ENCODE data around the gene CYTH1. TPM values are rescaled to one million over a fixed set of nuclear protein-coding genes. Genes with fewer than 3 reads are reported as not detected.

The CYTH1 gene
- total RNA-seq, 2 donors from 2014 or later: 23.1 to 27.4 TPM

DNA sequence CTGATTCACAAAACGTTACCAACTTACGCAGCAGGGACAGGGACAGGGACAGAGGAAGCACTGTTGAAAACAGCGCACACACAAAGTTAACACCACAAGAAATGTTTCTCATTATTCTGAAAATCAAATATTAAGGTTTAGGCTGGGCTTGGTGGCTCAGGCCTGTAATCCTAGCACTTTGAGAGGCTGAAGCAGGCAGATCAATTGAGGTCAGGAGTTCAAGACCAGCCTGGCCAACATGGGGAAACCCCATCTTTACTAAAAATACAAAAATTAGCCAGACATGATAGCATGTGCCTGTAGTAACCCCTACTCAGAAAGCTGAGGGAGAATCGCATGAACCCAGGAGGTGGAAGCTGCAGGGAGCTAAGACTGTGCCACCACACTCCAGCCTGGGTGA is 4.2 kb downstream of the CYTH1 start:
- TF ChIP-seq, protein P1, sequence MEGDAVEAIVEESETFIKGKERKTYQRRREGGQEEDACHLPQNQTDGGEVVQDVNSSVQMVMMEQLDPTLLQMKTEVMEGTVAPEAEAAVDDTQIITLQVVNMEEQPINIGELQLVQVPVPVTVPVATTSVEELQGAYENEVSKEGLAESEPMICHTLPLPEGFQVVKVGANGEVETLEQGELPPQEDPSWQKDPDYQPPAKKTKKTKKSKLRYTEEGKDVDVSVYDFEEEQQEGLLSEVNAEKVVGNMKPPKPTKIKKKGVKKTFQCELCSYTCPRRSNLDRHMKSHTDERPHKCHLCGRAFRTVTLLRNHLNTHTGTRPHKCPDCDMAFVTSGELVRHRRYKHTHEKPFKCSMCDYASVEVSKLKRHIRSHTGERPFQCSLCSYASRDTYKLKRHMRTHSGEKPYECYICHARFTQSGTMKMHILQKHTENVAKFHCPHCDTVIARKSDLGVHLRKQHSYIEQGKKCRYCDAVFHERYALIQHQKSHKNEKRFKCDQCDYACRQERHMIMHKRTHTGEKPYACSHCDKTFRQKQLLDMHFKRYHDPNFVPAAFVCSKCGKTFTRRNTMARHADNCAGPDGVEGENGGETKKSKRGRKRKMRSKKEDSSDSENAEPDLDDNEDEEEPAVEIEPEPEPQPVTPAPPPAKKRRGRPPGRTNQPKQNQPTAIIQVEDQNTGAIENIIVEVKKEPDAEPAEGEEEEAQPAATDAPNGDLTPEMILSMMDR (conservative IDR thresholded peaks at IDR 0.05): no peak
- Mint-ChIP-seq H3K27me3 (ENCODE audit: insufficient read depth) (no peaks in the 10 kb centered on the region), H3K4me1 (peaks cover 13% of the 10 kb centered on the region), H3K9me3 (no peaks in the 10 kb centered on the region), H3K27ac (no peak overlapping the region), H3K36me3 (ENCODE audit: low read depth) (no peaks in the 10 kb centered on the region), H3K4me3 (no peak overlapping the region)
- WGBS, 2 experiments (ENCODE audit: insufficient coverage in 1 of 2, insufficient read length in 1 of 2): 96% methylated on average over 4 of the region's 4 CpGs; no CpG with 5 or more reads in 1 of the 2 experiments
- Histone ChIP-seq H3K27me3 (ENCODE audit: control insufficient read depth, insufficient read depth, low read length, poor library complexity, severe bottlenecking) (no peaks in the 10 kb centered on the region), H3K9me3 (ENCODE audit: control insufficient read depth, low read length) (no peaks in the 10 kb centered on the region), H3K4me3 (ENCODE audit: low read length) (no peak overlapping the region), H3K27ac (ENCODE audit: low read depth, low read length) (no peak overlapping the region), H3K4me1 (ENCODE audit: control insufficient read depth, insufficient read depth, low read length) (no peaks in the 10 kb centered on the region), H3K36me3 (ENCODE audit: control insufficient read depth, insufficient read depth, low read length) (no peaks in the 10 kb centered on the region), H3K9ac (ENCODE audit: extremely low read depth, low read length, poor library complexity, severe bottlenecking) (no peak overlapping the region)
- DNase-seq: no peak

DNA sequence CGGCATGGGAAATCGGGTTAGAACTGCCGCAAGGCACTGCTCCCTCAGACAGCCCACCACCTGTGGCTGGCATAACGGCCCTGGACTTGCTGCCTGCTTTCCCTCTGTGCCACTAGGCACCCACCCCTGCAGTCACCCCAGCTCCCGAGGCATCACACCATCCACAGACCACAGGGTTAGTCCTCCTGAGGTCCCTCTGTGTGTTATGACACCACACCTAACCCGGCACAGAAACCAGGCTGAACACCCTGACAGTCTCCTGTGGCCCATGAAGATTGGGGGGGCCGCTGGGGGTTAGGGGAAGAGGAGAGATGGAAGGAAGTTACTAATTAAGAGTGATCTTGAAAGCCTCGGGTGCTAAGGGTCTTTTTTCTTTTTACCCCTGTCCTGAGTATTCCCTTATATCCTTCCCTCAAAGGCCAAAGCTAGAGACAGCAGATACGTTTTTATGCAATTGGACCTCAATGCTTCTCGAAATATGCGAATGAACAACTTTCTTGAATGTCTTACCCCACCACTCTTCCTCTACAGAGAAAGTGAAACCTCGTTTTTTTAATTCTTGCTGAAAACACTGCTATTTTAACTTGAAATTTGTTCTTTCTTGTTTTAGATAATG is 7.0 kb downstream of the CYTH1 start:
- H3K27ac ChIP-seq (ENCODE audit: low read depth, low read length): no peak overlapping the region
- no peaks in the 10 kb centered on the region for H3K36me3 Mint-ChIP-seq (ENCODE audit: low read depth)
- no peaks in the 10 kb centered on the region for H3K27me3 Mint-ChIP-seq (ENCODE audit: insufficient read depth)
- no peak overlapping the region for H3K4me3 Mint-ChIP-seq
- no peaks in the 10 kb centered on the region for H3K9me3 ChIP-seq (ENCODE audit: control insufficient read depth, low read length)
- 89 to 90% methylated on average over 8 to 12 of the region's 12 CpGs for WGBS, 2 experiments (ENCODE audit: insufficient coverage in 1 of 2, insufficient read length in 1 of 2)
- no peak overlapping the region for H3K27ac Mint-ChIP-seq
- H3K27me3 ChIP-seq (ENCODE audit: control insufficient read depth, insufficient read depth, low read length, poor library complexity, severe bottlenecking): no peaks in the 10 kb centered on the region
- H3K4me1 ChIP-seq (ENCODE audit: control insufficient read depth, insufficient read depth, low read length): no peaks in the 10 kb centered on the region
- no peak overlapping the region for H3K4me3 ChIP-seq (ENCODE audit: low read length)
- H3K4me1 Mint-ChIP-seq: peaks cover 6% of the 10 kb centered on the region
- H3K9me3 Mint-ChIP-seq: no peaks in the 10 kb centered on the region
- TF ChIP-seq, protein P1 (conservative IDR thresholded peaks at IDR 0.05): no peak
- H3K36me3 ChIP-seq (ENCODE audit: control insufficient read depth, insufficient read depth, low read length): no peaks in the 10 kb centered on the region
- H3K9ac ChIP-seq (ENCODE audit: extremely low read depth, low read length, poor library complexity, severe bottlenecking): no peak overlapping the region
- DNase-seq: peak; percentile 57

DNA sequence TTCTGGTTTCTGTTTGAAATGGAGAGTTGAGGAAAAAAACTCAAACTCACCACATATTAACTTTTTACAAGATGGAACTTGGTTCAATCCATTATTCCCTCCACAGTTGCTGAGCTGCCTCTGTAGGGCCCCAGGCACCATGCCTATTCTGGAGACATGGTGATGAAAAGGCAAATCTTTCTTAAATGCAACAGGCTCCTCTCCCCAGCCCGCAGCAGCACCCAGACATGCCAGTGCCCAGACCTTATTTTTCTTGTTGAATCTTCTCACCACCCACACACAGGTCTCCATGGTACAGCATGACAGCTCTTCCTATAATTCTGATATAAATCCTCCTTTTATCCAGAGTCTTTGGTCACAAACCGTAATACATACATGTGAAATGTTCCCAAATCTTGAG is 7.6 kb downstream of the CYTH1 start:
- 90 to 91% methylated on average over 2 of the region's 2 CpGs for WGBS, 2 experiments (ENCODE audit: insufficient coverage in 1 of 2, insufficient read length in 1 of 2)
- Mint-ChIP-seq H3K27ac (no peak overlapping the region), H3K4me1 (peaks cover 1% of the 10 kb centered on the region), H3K36me3 (ENCODE audit: low read depth) (no peaks in the 10 kb centered on the region), H3K9me3 (no peaks in the 10 kb centered on the region), H3K4me3 (no peak overlapping the region), H3K27me3 (ENCODE audit: insufficient read depth) (no peaks in the 10 kb centered on the region)
- no peaks in the 10 kb centered on the region for H3K27me3 ChIP-seq (ENCODE audit: control insufficient read depth, insufficient read depth, low read length, poor library complexity, severe bottlenecking)
- no peak overlapping the region for H3K9ac ChIP-seq (ENCODE audit: extremely low read depth, low read length, poor library complexity, severe bottlenecking)
- no peak overlapping the region for H3K4me3 ChIP-seq (ENCODE audit: low read length)
- TF ChIP-seq, protein P1 (conservative IDR thresholded peaks at IDR 0.05): no peak
- no peak for DNase-seq
- H3K27ac ChIP-seq (ENCODE audit: low read depth, low read length): peak overlapping the region; percentile 13
- H3K9me3 ChIP-seq (ENCODE audit: control insufficient read depth, low read length): no peaks in the 10 kb centered on the region
- no peaks in the 10 kb centered on the region for H3K4me1 ChIP-seq (ENCODE audit: control insufficient read depth, insufficient read depth, low read length)
- H3K36me3 ChIP-seq (ENCODE audit: control insufficient read depth, insufficient read depth, low read length): no peaks in the 10 kb centered on the region

Data from endodermal cell (in vitro differentiated cells).